GM18907 (cell line): Measurements from ENCODE around the gene EXOSC2.

Experiments
- ATAC-seq: cut with Tn5 transposase; IDR thresholded peaks from one replicate; pipeline ENCODE4 v1.9.1; 2021; ENCODE audit warnings: mild to moderate bottlenecking, moderate library complexity; ENCODE audit not compliant: unreplicated experiment

Gene EXOSC2

GRCh38 chr9:130735566-130735965 is 42.0 kb downstream of the EXOSC2 start:
- no peak for ATAC-seq

GRCh38 chr9:130736834-130737233 is 43.3 kb downstream of the EXOSC2 start:
- ATAC-seq = no peak

GRCh38 chr9:130738281-130738680 is 44.7 kb downstream of the EXOSC2 start:
- no peak for ATAC-seq

GRCh38 chr9:130739081-130739480 is 45.5 kb downstream of the EXOSC2 start:
- no peak for ATAC-seq

- no peak for ATAC-seq
These were observed 46.8 kb downstream of the EXOSC2 start for GRCh38 chr9:130740218-130741023.

GRCh38 chr9:130741024-130741305 is 47.4 kb downstream of the EXOSC2 start:
- no peak for ATAC-seq

- ATAC-seq = no peak
These were observed 48.4 kb downstream of the EXOSC2 start for GRCh38 chr9:130741831-130742449.

GRCh38 chr9:130743656-130744055 is 50.1 kb downstream of the EXOSC2 start:
- no peak for ATAC-seq

GRCh38 chr9:130745210-130745800 is 51.7 kb downstream of the EXOSC2 start:
- no peak for ATAC-seq

- no peak for ATAC-seq
These were observed 52.2 kb downstream of the EXOSC2 start for GRCh38 chr9:130745829-130746228.

GRCh38 chr9:130746434-130747212 is 53.0 kb downstream of the EXOSC2 start:
- ATAC-seq = no peak

GRCh38 chr9:130751631-130752355 is 58.2 kb downstream of the EXOSC2 start:
- no peak for ATAC-seq
